GM18873 (cell line): Measurements from ENCODE around the gene ZDHHC21.

ENCODE experiments used
- ATAC-seq: cut with Tn5 transposase; IDR thresholded peaks from one replicate; pipeline ENCODE4 v1.9.1; 2021; ENCODE audit warnings: mild to moderate bottlenecking, moderate library complexity, moderate number of reproducible peaks; ENCODE audit not compliant: unreplicated experiment, low FRiP score

ZDHHC21 gene

GRCh38 chr9:14693251-14693861 is at the start of gene ZDHHC21:
ZDHHC21 (minus strand) TSS chr9:14693432; CDS start chr9:14674340, 19,092 bp downstream.
- peak; percentile 66 for ATAC-seq

GRCh38 chr9:14741369-14741768 is 48.1 kb upstream of the ZDHHC21 start:
- ATAC-seq, result peak; percentile 90

GRCh38 chr9:14733133-14733532 is 39.9 kb upstream of the ZDHHC21 start:
- no peak for ATAC-seq

- no peak for ATAC-seq
Observed at GRCh38 chr9:14731294-14731981, 38.2 kb upstream of the ZDHHC21 start.

GRCh38 chr9:14730461-14730898 is 37.2 kb upstream of the ZDHHC21 start:
- no peak for ATAC-seq

- ATAC-seq, result no peak
Observed at GRCh38 chr9:14723301-14723700, 30.1 kb upstream of the ZDHHC21 start.

GRCh38 chr9:14722391-14723035 is 29.3 kb upstream of the ZDHHC21 start, which contains the start of gene CER1:
CER1 (minus strand) TSS chr9:14722733; CDS start chr9:14722672, 61 bp downstream.
- ATAC-seq, result no peak

- ATAC-seq, result no peak
Observed at GRCh38 chr9:14719231-14719923, 26.1 kb upstream of the ZDHHC21 start.

GRCh38 chr9:14715102-14715501 is 21.9 kb upstream of the ZDHHC21 start:
- ATAC-seq, result no peak

GRCh38 chr9:14713187-14713767 is 20.0 kb upstream of the ZDHHC21 start:
- ATAC-seq, result no peak

GRCh38 chr9:14710804-14711203 is 17.6 kb upstream of the ZDHHC21 start:
- ATAC-seq, result no peak

GRCh38 chr9:14706530-14707140 is 13.4 kb upstream of the ZDHHC21 start:
- ATAC-seq, result peak; percentile 55

GRCh38 chr9:14705079-14705478 is 11.8 kb upstream of the ZDHHC21 start:
- no peak for ATAC-seq

GRCh38 chr9:14704281-14704680 is 11.0 kb upstream of the ZDHHC21 start:
- ATAC-seq, result no peak

- ATAC-seq, result no peak
Observed at GRCh38 chr9:14702200-14702720, 9.0 kb upstream of the ZDHHC21 start.

GRCh38 chr9:14692470-14693250 is 572 bp downstream of the ZDHHC21 start:
- peak; percentile 9 for ATAC-seq

GRCh38 chr9:14690948-14691730 is 2.1 kb downstream of the ZDHHC21 start:
- ATAC-seq, result no peak

GRCh38 chr9:14687042-14687719 is 6.1 kb downstream of the ZDHHC21 start:
- ATAC-seq, result no peak
